GM23338 (cell line): ENCODE data around the gene SULT1A2. TPM values are rescaled to one million over a fixed set of nuclear protein-coding genes. Genes with fewer than 3 reads are reported as not detected.

Experiments used
- ATAC-seq: fragments of 200-7000 bp; cut with Tn5 transposase; 3 replicates; pipeline ENCODE4 v1.9.1; 2020
- DNase-seq: peaks from one replicate; pipeline ENCODE4 v3.0.0-alpha.2; 2015; ENCODE audit warnings: low spot score
- H2AFZ ChIP-seq: fragments of 200-600 bp; sonication (generic); 2 replicates; pipeline ENCODE4 v1.8.0; 2016; ENCODE audit warnings: antibody characterized with exemption, mild to moderate bottlenecking, moderate library complexity
- H3F3A ChIP-seq: fragments of 200-600 bp; sonication (generic); replicated peaks from 2 replicates; pipeline ENCODE4 v1.8.0; 2017; ENCODE audit warnings: antibody characterized with exemption, mixed run types, low read depth
- H3K27ac ChIP-seq: fragments of 200-600 bp; sonication (generic); 2 replicates; pipeline ENCODE4 v1.6.1; 2016; ENCODE audit warnings: low read depth
- H3K27me3 ChIP-seq: fragments of 200-600 bp; sonication (generic); 2 replicates; pipeline ENCODE4 v1.8.0; 2016; ENCODE audit warnings: mild to moderate bottlenecking, mixed run types, moderate library complexity; ENCODE audit not compliant: insufficient read depth
- H3K36me3 ChIP-seq: fragments of 200-600 bp; sonication (generic); 2 replicates; pipeline ENCODE4 v1.8.0; 2016; ENCODE audit warnings: mild to moderate bottlenecking; ENCODE audit not compliant: insufficient read depth
- H3K4me1 ChIP-seq: fragments of 200-600 bp; sonication (generic); 2 replicates; pipeline ENCODE4 v1.8.0; 2016; ENCODE audit warnings: mild to moderate bottlenecking, moderate library complexity; ENCODE audit not compliant: insufficient read depth
- H3K4me2 ChIP-seq: fragments of 200-600 bp; sonication (generic); 2 replicates; pipeline ENCODE4 v1.7.1; 2017; ENCODE audit warnings: mixed run types
- H3K4me3 ChIP-seq: fragments of 200-600 bp; sonication (generic); 2 replicates; pipeline ENCODE4 v1.6.1; 2016; ENCODE audit warnings: mixed run types
- H3K79me2 ChIP-seq: fragments of 200-600 bp; sonication (generic); replicated peaks from 2 replicates; pipeline ENCODE4 v1.8.0; 2017; ENCODE audit warnings: mild to moderate bottlenecking; ENCODE audit not compliant: insufficient read depth
- H3K9me2 ChIP-seq: fragments of 200-600 bp; sonication (generic); 2 replicates; pipeline ENCODE4 v1.8.0; 2017; ENCODE audit not compliant: insufficient read depth
- H4K20me1 ChIP-seq: fragments of 200-600 bp; sonication (generic); replicated peaks from 2 replicates; pipeline ENCODE4 v1.8.0; 2017; ENCODE audit warnings: mild to moderate bottlenecking; ENCODE audit not compliant: insufficient read depth
- H3K27ac Mint-ChIP-seq: 2 replicates; pipeline ENCODE4 v1.8.0; 2020; ENCODE audit warnings: inconsistent platforms, mild to moderate bottlenecking, moderate library complexity, mixed read lengths
- H3K27me3 Mint-ChIP-seq: 3 replicates; pipeline ENCODE4 v1.8.0; 2022; ENCODE audit warnings: low read depth, mild to moderate bottlenecking, moderate library complexity, mixed read lengths, inconsistent platforms; ENCODE audit not compliant: insufficient read depth, poor library complexity
- H3K36me3 Mint-ChIP-seq: 3 replicates; pipeline ENCODE4 v1.8.0; 2021; ENCODE audit warnings: low read depth, mild to moderate bottlenecking, inconsistent platforms, moderate library complexity, mixed read lengths
- H3K4me1 Mint-ChIP-seq: 3 replicates; pipeline ENCODE4 v1.8.0; 2020; ENCODE audit warnings: mild to moderate bottlenecking, inconsistent platforms, mixed read lengths
- H3K4me3 Mint-ChIP-seq: 3 replicates; pipeline ENCODE4 v1.8.0; 2021; ENCODE audit warnings: moderate library complexity, mild to moderate bottlenecking, inconsistent platforms, mixed read lengths
- H3K9me3 Mint-ChIP-seq: 3 replicates; pipeline ENCODE4 v1.8.0; 2020; ENCODE audit warnings: moderate library complexity, mild to moderate bottlenecking, inconsistent platforms, mixed read lengths
- EZH2 ChIP-seq: fragments of 200-600 bp; sonication (generic); IDR thresholded peaks from one replicate; pipeline ENCODE4 v1.8.0; 2017; ENCODE audit warnings: antibody characterized with exemption, mild to moderate bottlenecking, low read depth; ENCODE audit not compliant: unreplicated experiment
- EZH2phosphoT487 ChIP-seq: fragments of 200-600 bp; sonication (generic); IDR thresholded peaks from one replicate; pipeline ENCODE4 v1.8.1; 2018; ENCODE audit warnings: antibody characterized with exemption; ENCODE audit not compliant: unreplicated experiment
- JUNB ChIP-seq: IDR thresholded peaks from one replicate; pipeline ENCODE4 v1.6.1; 2016; ENCODE audit warnings: antibody characterized with exemption; ENCODE audit not compliant: unreplicated experiment
- NANOG ChIP-seq: IDR thresholded peaks from 2 replicates; pipeline ENCODE4 v1.6.1; 2016; ENCODE audit warnings: antibody characterized with exemption, borderline replicate concordance
- STAT1 ChIP-seq: IDR thresholded peaks from one replicate; pipeline ENCODE4 v1.6.1; 2016; ENCODE audit warnings: antibody characterized with exemption; ENCODE audit not compliant: unreplicated experiment
- ZNF462 ChIP-seq: fragments of 250-450 bp; sonication (Bioruptor Pico); IDR thresholded peaks from 2 replicates; pipeline ENCODE4 v1.5.0; 2020; ENCODE audit warnings: mild to moderate bottlenecking, moderate library complexity
- polyA plus RNA-seq: library from polyadenylated mRNA; unstranded; fragments of >200 nt; fragmentation: Nextera tagmentation; extraction: Ambion mirVana; gene quantifications from 2 replicates; pipeline ENCODE4 v1.2.1, GENCODE V29; 2016
- total RNA-seq: library from RNA; depleted of rRNA; stranded (reverse); fragments of >200 nt; shearing (Covaris generic); gene quantifications from 2 replicates; pipeline ENCODE4 v1.2.3, GENCODE V29; 2014
- TF ChIP-seq, protein P1 (sequence below), 2 experiments: fragments of 200-600 bp in 1 of 2; sonication (generic) in 1 of 2; conservative IDR thresholded peaks; 2 replicates each; pipeline versions ENCODE4 v1.5.1 to v1.6.1; 2016 to 2017; ENCODE audit warnings: antibody characterized with exemption in 2 of 2, low read depth in 2 of 2, mild to moderate bottlenecking in 2 of 2, moderate library complexity in 1 of 2

The SULT1A2 gene
- total and polyA plus RNA-seq, 2 experiments from 2014 or later = 0.17 to 0.34 TPM

DNA sequence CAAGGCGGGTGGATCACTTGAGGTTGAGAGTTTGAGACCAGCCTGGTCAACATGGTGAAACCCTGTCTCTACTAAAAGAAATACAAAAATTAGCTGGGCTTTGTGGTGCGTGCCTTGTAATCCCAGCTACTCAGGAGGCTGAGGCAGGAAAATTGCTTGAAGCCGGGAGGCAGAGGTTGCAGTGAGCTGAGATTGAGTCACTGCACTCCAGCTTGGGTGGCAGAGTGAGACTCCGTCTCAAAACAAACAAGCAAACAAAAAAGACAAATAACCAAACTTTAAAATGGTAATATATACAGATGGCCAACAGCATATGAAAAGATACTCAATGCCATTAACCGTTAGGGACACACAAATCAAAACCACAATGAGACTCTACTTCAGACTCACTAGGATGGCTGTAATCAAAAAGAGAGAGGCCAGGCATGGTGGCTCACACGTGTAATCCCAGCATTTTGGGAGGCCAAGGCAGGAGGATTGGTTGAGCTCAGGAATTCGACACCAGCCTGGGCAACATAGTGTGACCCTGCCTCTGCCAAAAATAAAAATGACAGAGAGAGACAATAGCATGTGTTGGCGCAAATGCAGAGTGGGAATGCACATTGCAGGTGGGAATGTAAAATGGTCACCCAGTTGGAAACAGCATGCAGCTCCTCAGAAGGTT lies 21.3 kb downstream of the SULT1A2 start (continued):
- TF ChIP-seq JUNB (no peak), EZH2phosphoT487 (no peak), STAT1 (no peak), NANOG (no peak), ZNF462 (CRISPR knock-in tag) (no peak)

DNA sequence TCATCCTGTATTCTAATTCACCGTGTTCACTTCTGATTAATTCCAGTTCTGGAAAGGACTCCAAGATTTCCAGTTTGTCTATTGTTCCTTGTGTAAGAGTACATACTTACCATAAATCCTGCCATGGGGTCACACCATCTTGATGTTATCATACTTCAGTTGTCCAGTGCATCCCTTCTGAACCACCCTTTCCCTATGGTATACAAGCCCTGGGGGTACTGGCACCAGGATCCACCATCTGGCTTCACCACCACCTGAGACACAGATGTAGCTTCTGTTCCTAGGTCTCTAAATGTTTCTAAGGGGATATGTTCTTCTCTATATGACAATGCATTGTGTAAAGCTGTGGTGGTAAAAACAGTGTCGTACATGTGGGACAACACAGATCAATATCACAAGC lies 21.9 kb downstream of the SULT1A2 start:
- no peak for ATAC-seq
- Mint-ChIP-seq H3K9me3 (no peaks in the 10 kb centered on the region), H3K36me3 (no peaks in the 10 kb centered on the region; the same call in 2 of the 3 replicates), H3K27ac (no peak overlapping the region), H3K4me3 (no peak overlapping the region; the same call in 2 of the 3 replicates), H3K27me3 (peaks cover 9% of the 10 kb centered on the region), H3K4me1 (peaks cover 30% of the 10 kb centered on the region)
- Histone ChIP-seq H3K79me2 (no peaks in the 10 kb centered on the region), H3K4me2 (no peak overlapping the region), H3K36me3 (no peaks in the 10 kb centered on the region), H2AFZ (no peak overlapping the region), H4K20me1 (no peaks in the 10 kb centered on the region; the same call in 1 of the 2 replicates), H3K9me2 (0 out of 2 replicates have a peak, but pooled peaks cover 2% of the 10 kb centered on the region), H3F3A (no peaks in the 10 kb centered on the region), H3K4me3 (no peak overlapping the region), H3K27ac (no peak overlapping the region), H3K27me3 (no peaks in the 10 kb centered on the region), H3K4me1 (peaks cover 6% of the 10 kb centered on the region)
- no peak for DNase-seq
- TF ChIP-seq ZNF462 (CRISPR knock-in tag) (no peak), EZH2 (no peak)
- TF ChIP-seq, protein P1, sequence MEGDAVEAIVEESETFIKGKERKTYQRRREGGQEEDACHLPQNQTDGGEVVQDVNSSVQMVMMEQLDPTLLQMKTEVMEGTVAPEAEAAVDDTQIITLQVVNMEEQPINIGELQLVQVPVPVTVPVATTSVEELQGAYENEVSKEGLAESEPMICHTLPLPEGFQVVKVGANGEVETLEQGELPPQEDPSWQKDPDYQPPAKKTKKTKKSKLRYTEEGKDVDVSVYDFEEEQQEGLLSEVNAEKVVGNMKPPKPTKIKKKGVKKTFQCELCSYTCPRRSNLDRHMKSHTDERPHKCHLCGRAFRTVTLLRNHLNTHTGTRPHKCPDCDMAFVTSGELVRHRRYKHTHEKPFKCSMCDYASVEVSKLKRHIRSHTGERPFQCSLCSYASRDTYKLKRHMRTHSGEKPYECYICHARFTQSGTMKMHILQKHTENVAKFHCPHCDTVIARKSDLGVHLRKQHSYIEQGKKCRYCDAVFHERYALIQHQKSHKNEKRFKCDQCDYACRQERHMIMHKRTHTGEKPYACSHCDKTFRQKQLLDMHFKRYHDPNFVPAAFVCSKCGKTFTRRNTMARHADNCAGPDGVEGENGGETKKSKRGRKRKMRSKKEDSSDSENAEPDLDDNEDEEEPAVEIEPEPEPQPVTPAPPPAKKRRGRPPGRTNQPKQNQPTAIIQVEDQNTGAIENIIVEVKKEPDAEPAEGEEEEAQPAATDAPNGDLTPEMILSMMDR (conservative IDR thresholded peaks at IDR 0.05; ENCODE audit: low read depth in 2 of 2) = no peak
